Hepatocyte (in vitro differentiated cells): ENCODE measurements around the gene GABARAPL1. TPM values are rescaled to one million over a fixed set of nuclear protein-coding genes. Genes with fewer than 3 reads are reported as not detected.

Experiments used
- DNase-seq: peaks from one replicate; pipeline ENCODE4 v3.0.0-alpha.2; 2016; ENCODE audit warnings: low spot score
- H2AFZ ChIP-seq: fragments of 200-600 bp; sonication (generic); 2 replicates; pipeline ENCODE4 v1.6.0; 2016; ENCODE audit warnings: antibody characterized with exemption, mild to moderate bottlenecking
- H3K27ac ChIP-seq: fragments of 200-600 bp; sonication (generic); 2 replicates; pipeline ENCODE4 v1.5.1; 2016; ENCODE audit warnings: mild to moderate bottlenecking
- H3K27me3 ChIP-seq: fragments of 200-600 bp; sonication (generic); 2 replicates; pipeline ENCODE4 v1.6.1; 2016
- H3K36me3 ChIP-seq: fragments of 200-600 bp; sonication (generic); replicated peaks from 2 replicates; pipeline ENCODE4 v1.5.1; 2016; ENCODE audit warnings: low read depth; ENCODE audit not compliant: insufficient read depth
- H3K4me1 ChIP-seq: fragments of 200-600 bp; sonication (generic); 2 replicates; pipeline ENCODE4 v1.5.1; 2016; ENCODE audit warnings: mild to moderate bottlenecking, moderate library complexity; ENCODE audit not compliant: insufficient read depth
- H3K4me2 ChIP-seq: fragments of 200-600 bp; sonication (generic); 2 replicates; pipeline ENCODE4 v1.6.0; 2016
- H3K4me3 ChIP-seq: fragments of 200-600 bp; sonication (generic); 2 replicates; pipeline ENCODE4 v1.5.1; 2016; ENCODE audit warnings: mild to moderate bottlenecking
- H3K79me2 ChIP-seq: fragments of 200-600 bp; sonication (generic); 2 replicates; pipeline ENCODE4 v1.6.0; 2017; ENCODE audit warnings: mild to moderate bottlenecking
- H3K9me2 ChIP-seq: fragments of 200-600 bp; sonication (generic); replicated peaks from 2 replicates; pipeline ENCODE4 v1.6.0; 2017; ENCODE audit warnings: mild to moderate bottlenecking; ENCODE audit not compliant: insufficient read depth
- H3K9me3 ChIP-seq: fragments of 200-600 bp; sonication (generic); 2 replicates; pipeline ENCODE4 v1.5.1; 2016; ENCODE audit warnings: low read depth, mild to moderate bottlenecking
- H4K20me1 ChIP-seq: fragments of 200-600 bp; sonication (generic); 2 replicates; pipeline ENCODE4 v1.6.0; 2016; ENCODE audit warnings: mild to moderate bottlenecking; ENCODE audit not compliant: insufficient read depth, poor library complexity, severe bottlenecking
- CTCF ChIP-seq: fragments of 200-600 bp; sonication (generic); IDR thresholded peaks from 2 replicates; pipeline ENCODE4 v1.5.1; 2016; ENCODE audit warnings: antibody characterized with exemption, mild to moderate bottlenecking; ENCODE audit not compliant: poor library complexity
- EZH2 ChIP-seq: fragments of 200-600 bp; sonication (generic); IDR thresholded peaks from 2 replicates; pipeline ENCODE4 v1.6.1; 2016; ENCODE audit warnings: antibody characterized with exemption, mild to moderate bottlenecking, borderline replicate concordance
- EZH2phosphoT487 ChIP-seq: fragments of 200-600 bp; sonication (generic); IDR thresholded peaks from one replicate; pipeline ENCODE4 v1.6.1; 2018; ENCODE audit warnings: antibody characterized with exemption, mild to moderate bottlenecking, low read depth, moderate library complexity; ENCODE audit not compliant: unreplicated experiment, severe bottlenecking
- WGBS: methylation state at CpG from one replicate; pipeline ENCODE4 v1.1.6; 2016; ENCODE audit warnings: low lambda C conversion rate; ENCODE audit errors: missing lambda C conversion rate; 5-methylcytosine and 5-hydroxymethylcytosine counted together
- polyA plus RNA-seq: library from polyadenylated mRNA; unstranded; fragments of >200 nt; fragmentation: Nextera tagmentation; extraction: Ambion mirVana; gene quantifications from 2 replicates; pipeline ENCODE4 v1.2.1, GENCODE V29; 2016
- total RNA-seq: library from RNA; depleted of rRNA; stranded (reverse); fragments of >200 nt; gene quantifications from 2 replicates; pipeline ENCODE4 v1.2.3, GENCODE V29; 2014

The GABARAPL1 gene
- total RNA-seq (77.9 and 93.5 TPM in 2 replicates), polyA plus RNA-seq (77.7 and 101 TPM in 2 replicates)

GRCh38 chr12:10212739-10213131, at the start of gene GABARAPL1:
GABARAPL1 (plus strand) TSS chr12:10212877; CDS start chr12:10213130, 253 bp downstream.
- 0% methylated on average over 27 of the region's 35 CpGs for WGBS
- Histone ChIP-seq H3K9me2 (no peaks in the 10 kb centered on the region), H3K4me3 (peak within 1 kb of the TSS; percentile 81), H3K79me2 (peaks cover 33% of the 10 kb centered on the region), H3K27ac (peak within 1 kb of the TSS; percentile 96), H3K36me3 (no peaks in the 10 kb centered on the region), H3K4me1 (no peaks in the 10 kb centered on the region), H2AFZ (peak within 1 kb of the TSS; percentile 59), H4K20me1 (peaks cover 12% of the 10 kb centered on the region), H3K4me2 (peak within 1 kb of the TSS; percentile 70), H3K27me3 (no peaks in the 10 kb centered on the region), H3K9me3 (no peaks in the 10 kb centered on the region)
- TF ChIP-seq CTCF (no peak), EZH2phosphoT487 (no peak)
- peak; percentile 92 for DNase-seq

- no peaks in the 10 kb centered on the region for H3K27me3 ChIP-seq
- no peak overlapping the region for H3K4me3 ChIP-seq
- H3K4me1 ChIP-seq, result no peaks in the 10 kb centered on the region
- H3K4me2 ChIP-seq, result no peak overlapping the region
- TF ChIP-seq EZH2 (no peak), CTCF (no peak), EZH2phosphoT487 (no peak)
- no peak for DNase-seq
- no peaks in the 10 kb centered on the region for H4K20me1 ChIP-seq
- H2AFZ ChIP-seq, result no peak overlapping the region
- H3K9me3 ChIP-seq, result no peaks in the 10 kb centered on the region
- 64% methylated on average over 3 of the region's 3 CpGs for WGBS
- no peaks in the 10 kb centered on the region for H3K36me3 ChIP-seq
- H3K27ac ChIP-seq, result no peak overlapping the region
- H3K9me2 ChIP-seq, result no peaks in the 10 kb centered on the region
- H3K79me2 ChIP-seq, result no peaks in the 10 kb centered on the region
Observed at GRCh38 chr12:10163084-10163483, 49.6 kb upstream of the GABARAPL1 start.

GRCh38 chr12:10165421-10165820, 47.3 kb upstream of the GABARAPL1 start:
- TF ChIP-seq CTCF (no peak), EZH2phosphoT487 (no peak), EZH2 (no peak)
- DNase-seq, result no peak
- H2AFZ ChIP-seq, result no peak overlapping the region
- H3K79me2 ChIP-seq, result no peaks in the 10 kb centered on the region
- H3K27me3 ChIP-seq, result no peaks in the 10 kb centered on the region
- H4K20me1 ChIP-seq, result no peaks in the 10 kb centered on the region
- peaks cover 5% of the 10 kb centered on the region for H3K4me1 ChIP-seq
- H3K27ac ChIP-seq, result no peak overlapping the region
- no peak overlapping the region for H3K4me3 ChIP-seq
- no peaks in the 10 kb centered on the region for H3K9me3 ChIP-seq
- WGBS, result 37% methylated on average over 1 of the region's 1 CpG
- no peaks in the 10 kb centered on the region for H3K9me2 ChIP-seq
- no peaks in the 10 kb centered on the region for H3K36me3 ChIP-seq
- H3K4me2 ChIP-seq, result no peak overlapping the region

- Histone ChIP-seq H3K27ac (no peak overlapping the region), H3K27me3 (no peaks in the 10 kb centered on the region), H4K20me1 (no peaks in the 10 kb centered on the region), H3K4me2 (no peak overlapping the region), H3K9me2 (no peaks in the 10 kb centered on the region), H3K79me2 (no peaks in the 10 kb centered on the region), H3K4me1 (peaks cover 5% of the 10 kb centered on the region), H3K36me3 (no peaks in the 10 kb centered on the region), H3K4me3 (no peak overlapping the region), H3K9me3 (no peaks in the 10 kb centered on the region), H2AFZ (no peak overlapping the region)
- WGBS, result 44% methylated on average over 5 of the region's 5 CpGs
- TF ChIP-seq CTCF (no peak), EZH2 (no peak), EZH2phosphoT487 (no peak)
- DNase-seq, result no peak
Observed at GRCh38 chr12:10167599-10167998, 45.1 kb upstream of the GABARAPL1 start.
